IMR-90 (cell line): ENCODE data around the gene CRYBA4. TPM values are rescaled to one million over a fixed set of nuclear protein-coding genes. Genes with fewer than 3 reads are reported as not detected.

ENCODE experiments used
- ATAC-seq: fragments of 200-7000 bp; cut with Tn5 transposase; 2 replicates; pipeline ENCODE4 v1.9.1; 2020; ENCODE audit warnings: low read depth, mild to moderate bottlenecking, moderate library complexity
- BruUV-seq: library from RNA; stranded (reverse); fragments of 400-500 nt; replicated peaks from 2 replicates; lab custom pipeline; 2021; lab: Mats Ljungman, UMichigan
- CTCF ChIA-PET: fragments of 300-600 bp; formaldehyde crosslinking; extraction: SDS; loops from one replicate; lab custom pipeline; 2021; ENCODE audit warnings: antibody characterized with exemption; lab: Yijun Ruan, JAX
- POLR2A ChIA-PET: fragments of 300-600 bp; sonication (Branson Sonifier 250); formaldehyde crosslinking; loops from one replicate; lab custom pipeline; 2022; ENCODE audit warnings: antibody characterized with exemption; ENCODE audit not compliant: unreplicated experiment; lab: Charles Lee
- DNase-seq: peaks from one replicate; pipeline ENCODE4 v3.0.0; 2013
- H2AFZ ChIP-seq: replicated peaks from 2 replicates; pipeline ENCODE3; 2013; ENCODE audit warnings: low read length, mild to moderate bottlenecking; ENCODE audit not compliant: poor library complexity
- H2AK5ac ChIP-seq: 2 replicates; pipeline ENCODE4 v1.6.1; 2013; ENCODE audit warnings: low read depth, low read length, inconsistent platforms
- H2AK9ac ChIP-seq: replicated peaks from 2 replicates; pipeline ENCODE3; 2013; ENCODE audit warnings: mild to moderate bottlenecking, low read depth, low read length, moderate library complexity; ENCODE audit not compliant: poor library complexity
- H2BK120ac ChIP-seq: 2 replicates; pipeline ENCODE4 v1.6.1; 2013; ENCODE audit warnings: low read depth, low read length, inconsistent platforms
- H2BK15ac ChIP-seq: 3 replicates; pipeline ENCODE4 v1.6.1; 2013; ENCODE audit warnings: low read depth, low read length, inconsistent platforms
- H2BK20ac ChIP-seq: 2 replicates; pipeline ENCODE4 v1.6.1; 2013; ENCODE audit warnings: low read depth, mild to moderate bottlenecking, inconsistent platforms, low read length, moderate library complexity
- H2BK5ac ChIP-seq: 2 replicates; pipeline ENCODE4 v1.6.1; 2013; ENCODE audit warnings: mild to moderate bottlenecking, low read depth, low read length, inconsistent platforms; ENCODE audit not compliant: poor library complexity, severe bottlenecking
- H3K14ac ChIP-seq: replicated peaks from 2 replicates; pipeline ENCODE4 v1.6.1; 2013; ENCODE audit warnings: low read depth, low read length, inconsistent platforms
- H3K18ac ChIP-seq: 2 replicates; pipeline ENCODE4 v1.6.1; 2013; ENCODE audit warnings: low read depth, low read length, control low read depth
- H3K23ac ChIP-seq: 2 replicates; pipeline ENCODE4 v1.6.1; 2013; ENCODE audit warnings: low read depth, low read length, inconsistent platforms
- H3K27ac ChIP-seq: 2 replicates; pipeline ENCODE4 v1.5.1; 2013; ENCODE audit warnings: mild to moderate bottlenecking, control low read depth, low read length; ENCODE audit not compliant: insufficient read depth
- H3K27me3 ChIP-seq: 2 replicates; pipeline ENCODE4 v1.6.1; 2013; ENCODE audit warnings: low read length; ENCODE audit not compliant: control insufficient read depth, insufficient read depth
- H3K36me3 ChIP-seq: 2 replicates; pipeline ENCODE4 v1.6.1; 2013; ENCODE audit warnings: low read length, mixed read lengths; ENCODE audit not compliant: control insufficient read depth, insufficient read depth
- H3K4ac ChIP-seq: 2 replicates; pipeline ENCODE4 v1.6.1; 2013; ENCODE audit warnings: low read depth, low read length, inconsistent platforms
- H3K4me1 ChIP-seq: 2 replicates; pipeline ENCODE4 v1.6.1; 2013; ENCODE audit warnings: low read length, mixed read lengths; ENCODE audit not compliant: control insufficient read depth, insufficient read depth
- H3K4me2 ChIP-seq: 2 replicates; pipeline ENCODE4 v1.6.1; 2013; ENCODE audit warnings: low read depth, mild to moderate bottlenecking, control low read depth, low read length, moderate library complexity
- H3K4me3 ChIP-seq: 2 replicates; pipeline ENCODE4 v1.5.1; 2013; ENCODE audit warnings: low read depth, mild to moderate bottlenecking, control low read depth, low read length, moderate library complexity; ENCODE audit not compliant: insufficient read depth
- H3K56ac ChIP-seq: 2 replicates; pipeline ENCODE4 v1.6.1; 2013; ENCODE audit warnings: low read length, inconsistent platforms; ENCODE audit not compliant: insufficient read depth; ENCODE audit errors: extremely low read depth
- H3K79me1 ChIP-seq, 2 experiments: 2 replicates each; pipeline ENCODE4 v1.6.1; 2013; ENCODE audit warnings: low read length in 2 of 2, inconsistent platforms in 1 of 2, low read depth in 1 of 2
- H3K9ac ChIP-seq: 2 replicates; pipeline ENCODE4 v1.6.1; 2013; ENCODE audit warnings: low read depth, low read length, control low read depth
- H3K9me1 ChIP-seq: 2 replicates; pipeline ENCODE4 v1.6.1; 2013; ENCODE audit warnings: low read length, inconsistent platforms; ENCODE audit not compliant: insufficient read depth
- H3K9me3 ChIP-seq: 2 replicates; pipeline ENCODE4 v1.6.1; 2013; ENCODE audit warnings: low read length; ENCODE audit not compliant: control insufficient read depth, insufficient read depth
- H4K20me1 ChIP-seq: 2 replicates; pipeline ENCODE4 v1.6.1; 2013; ENCODE audit warnings: low read length, inconsistent platforms; ENCODE audit not compliant: insufficient read depth
- H4K5ac ChIP-seq: 2 replicates; pipeline ENCODE4 v1.6.1; 2013; ENCODE audit warnings: mild to moderate bottlenecking, low read depth, low read length, control low read depth
- H4K8ac ChIP-seq, 2 experiments: 2 replicates each; pipeline ENCODE4 v1.6.1; 2013; ENCODE audit warnings: low read depth in 2 of 2, low read length in 2 of 2, control low read depth in 1 of 2, inconsistent platforms in 1 of 2
- H4K91ac ChIP-seq: 2 replicates; pipeline ENCODE4 v1.6.1; 2013; ENCODE audit warnings: low read depth, low read length, inconsistent platforms; ENCODE audit not compliant: insufficient read depth
- ELK1 ChIP-seq: fragments of 150-350 bp; IDR thresholded peaks from 2 replicates; pipeline ENCODE4 v1.6.1; 2016; ENCODE audit warnings: low read depth, mild to moderate bottlenecking, low read length, moderate library complexity, borderline replicate concordance
- FOS ChIP-seq: fragments of 150-350 bp; IDR thresholded peaks from 2 replicates; pipeline ENCODE4 v1.6.1; 2016; ENCODE audit warnings: low read depth, low read length
- MXI1 ChIP-seq: IDR thresholded peaks from 2 replicates; pipeline ENCODE4 v1.6.1; 2012; ENCODE audit warnings: low read depth, mild to moderate bottlenecking, low read length, moderate library complexity, borderline replicate concordance
- NFE2L2 ChIP-seq: fragments of 150-350 bp; IDR thresholded peaks from 2 replicates; pipeline ENCODE4 v1.6.1; 2016; ENCODE audit warnings: low read depth, mild to moderate bottlenecking, low read length
- POLR2A ChIP-seq: IDR thresholded peaks from 2 replicates; pipeline ENCODE4 v1.6.1; 2012; ENCODE audit warnings: mild to moderate bottlenecking, low read depth, low read length
- RAD21 ChIP-seq: IDR thresholded peaks from 2 replicates; pipeline ENCODE4 v1.6.1; 2012; ENCODE audit warnings: low read length, improper control_type of control experiment
- RCOR1 ChIP-seq: IDR thresholded peaks from 2 replicates; pipeline ENCODE4 v1.6.1; 2012; ENCODE audit warnings: mild to moderate bottlenecking, low read length, improper control_type of control experiment; ENCODE audit not compliant: insufficient replicate concordance
- WGBS, 2 experiments: methylation state at CpG; one replicate each; pipeline versions ENCODE4 v1.1.5 to v1.1.7; 2013; ENCODE audit warnings: missing lambda C conversion rate in 2 of 2; ENCODE audit not compliant: insufficient read length in 1 of 2; ENCODE audit errors: extremely low coverage in 2 of 2; 5-methylcytosine and 5-hydroxymethylcytosine counted together
- dilution Hi-C: fragments of 300-500 bp; cut with HindIII; formaldehyde crosslinking; loops from one replicate; pipeline ENCODE4 v1.14.3; 2018; ENCODE audit warnings: low sequenced_read_pairs; ENCODE audit not compliant: unreplicated experiment
- in situ Hi-C: fragments of 300-500 bp; cut with MboI; formaldehyde crosslinking; loops from 3 replicates; pipeline ENCODE4 v1.14.3; 2019; ENCODE audit warnings: low sequenced_read_pairs, inconsistent platforms, mixed read lengths
- intact Hi-C: fragments of 100-400 bp; cut with micrococcal nuclease; formaldehyde crosslinking; loops from 2 replicates; pipeline ENCODE4 v1.10.0; 2022
- polyA plus RNA-seq, 3 experiments: library from polyadenylated mRNA; depleted of rRNA; stranded (reverse); fragments of >200 nt; gene quantifications; 2 replicates each; pipeline ENCODE4 v1.2.3, GENCODE V29; 2012; ENCODE audit warnings: low replicate concordance in 1 of 3
- total RNA-seq: library from RNA; depleted of rRNA; stranded (reverse); fragments of >200 nt; gene quantifications from 2 replicates; pipeline ENCODE4 v1.2.3, GENCODE V29; 2012

CRYBA4 gene
- total and polyA plus RNA-seq, 2 of the 4 experiments (the other 2 are of a cell fraction) = not detected

- peaks cover 33% of the 10 kb centered on the region for H3K27me3 ChIP-seq
- no peak for DNase-seq
- no peak overlapping the region for H4K5ac ChIP-seq
- no peak overlapping the region for H3K4ac ChIP-seq
- in situ Hi-C loops = loop anchor here (10.0 kb wide), 1 partner anchor 63 kb away; no protein-coding TSS in a partner anchor
- no peak overlapping the region for H2AK5ac ChIP-seq
- no peak overlapping the region for H3K14ac ChIP-seq
- ChIA-PET POLR2A (no interaction called here), CTCF (no interaction called here)
- no peak overlapping the region for H3K27ac ChIP-seq
- H4K8ac ChIP-seq = no peak overlapping the region
- no peak overlapping the region for H2AK9ac ChIP-seq
- no peak overlapping the region for H2BK120ac ChIP-seq
- BruUV-seq = no TSS peak
- H2AFZ ChIP-seq = no peak overlapping the region
- no peak overlapping the region for H2BK15ac ChIP-seq
- H3K9ac ChIP-seq = no peak overlapping the region
- no peak overlapping the region for H2BK5ac ChIP-seq
- TF ChIP-seq NFE2L2 (no peak), FOS (no peak), RCOR1 (no peak), ELK1 (no peak), MXI1 (no peak), RAD21 (no peak), POLR2A (no peak)
- H3K4me3 ChIP-seq = no peak overlapping the region
- ATAC-seq = no peak
- no peaks in the 10 kb centered on the region for H3K9me1 ChIP-seq
- H3K79me1 ChIP-seq = no peaks in the 10 kb centered on the region
- no peaks in the 10 kb centered on the region for H3K4me1 ChIP-seq
- H3K56ac ChIP-seq = no peak overlapping the region
- H3K18ac ChIP-seq = no peak overlapping the region
- H4K20me1 ChIP-seq = no peaks in the 10 kb centered on the region
- H3K36me3 ChIP-seq = no peaks in the 10 kb centered on the region
- intact Hi-C loops = no loop called here
- H2BK20ac ChIP-seq = no peak overlapping the region
- H3K4me2 ChIP-seq = no peak overlapping the region
- no peaks in the 10 kb centered on the region for H3K9me3 ChIP-seq
- H4K91ac ChIP-seq = no peak overlapping the region
- dilution Hi-C loops = no loop called here
- no CpG with 5 or more reads among the region's 4 CpGs for WGBS, 2 experiments
- no peak overlapping the region for H3K23ac ChIP-seq
These were observed 24.3 kb upstream of the CRYBA4 start for GRCh38 chr22:26597480-26597879.
